Measurements from ENCODE around the gene GCK.

GCK gene

DNA sequence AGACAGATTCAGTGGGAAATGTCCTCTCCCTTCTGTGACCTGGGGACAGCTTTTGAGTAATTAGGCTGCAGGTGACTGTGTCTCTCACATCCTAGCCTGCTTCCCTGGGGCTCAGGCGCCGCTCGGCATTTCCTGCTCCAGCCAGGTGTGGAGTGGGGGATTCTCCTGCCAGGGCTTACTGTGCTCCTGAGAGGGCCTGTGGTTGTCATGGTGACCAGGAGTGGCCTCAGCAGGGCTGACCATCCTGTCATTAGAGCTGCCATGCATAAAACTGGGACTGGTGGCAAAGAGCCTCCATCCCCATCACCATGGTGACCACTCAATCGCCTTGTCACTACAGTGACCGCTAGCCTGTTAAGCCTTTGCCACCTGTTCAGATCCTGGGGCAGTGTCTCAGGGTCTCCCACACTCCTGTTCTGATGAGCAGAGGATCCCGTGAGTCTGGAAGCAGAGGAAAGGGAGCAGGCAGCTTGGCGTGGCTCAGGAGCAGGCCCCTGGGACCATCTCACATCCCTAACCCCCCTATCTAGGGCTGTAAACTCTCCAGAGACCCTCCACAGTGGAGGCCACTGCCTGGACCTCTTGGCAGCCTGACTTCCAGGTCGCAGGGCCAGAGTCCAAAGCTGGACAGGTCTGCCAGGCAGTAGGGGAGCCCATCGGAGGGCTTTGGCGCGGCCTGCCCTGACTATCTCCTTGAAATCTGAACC, at the start of gene GCK:
Gene GCK (minus strand): TSS at position 154 of the 707 bp plus-strand sequence. CDS start 486 bp downstream, outside the sequence.
- DNase-seq: no peak

DNA sequence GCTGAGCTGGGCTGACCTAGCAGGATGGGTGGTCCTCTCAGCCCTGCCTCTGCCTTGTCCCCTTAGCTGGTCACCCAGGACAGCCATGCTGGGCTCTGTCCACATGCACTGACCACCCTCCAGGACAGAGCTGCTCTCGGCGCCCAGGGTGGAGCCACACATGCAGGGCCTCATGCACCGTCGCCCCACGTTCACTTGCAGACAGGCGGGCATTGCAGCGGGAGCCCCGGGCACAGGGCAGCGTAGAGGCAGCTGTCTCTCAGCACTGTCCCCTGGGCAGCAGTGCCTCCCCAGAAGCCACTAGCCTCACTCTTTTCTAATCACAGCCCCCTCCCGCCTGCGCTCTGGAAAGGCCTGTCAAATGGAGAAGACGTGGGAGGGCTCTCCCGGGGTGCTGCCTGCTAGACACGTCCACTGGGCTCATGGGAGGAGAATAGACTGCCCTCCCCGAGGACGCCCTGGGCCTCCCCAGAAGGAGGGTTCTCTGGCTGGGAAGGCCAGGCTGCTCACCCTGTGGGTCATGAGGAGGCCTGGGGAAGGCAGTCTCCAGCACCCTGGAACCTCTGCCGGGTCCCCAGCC, 49.0 kb upstream of the GCK start:
- peak in 8 of 58 donors; percentile 12 to 48 (median 19) for DNase-seq

DNA sequence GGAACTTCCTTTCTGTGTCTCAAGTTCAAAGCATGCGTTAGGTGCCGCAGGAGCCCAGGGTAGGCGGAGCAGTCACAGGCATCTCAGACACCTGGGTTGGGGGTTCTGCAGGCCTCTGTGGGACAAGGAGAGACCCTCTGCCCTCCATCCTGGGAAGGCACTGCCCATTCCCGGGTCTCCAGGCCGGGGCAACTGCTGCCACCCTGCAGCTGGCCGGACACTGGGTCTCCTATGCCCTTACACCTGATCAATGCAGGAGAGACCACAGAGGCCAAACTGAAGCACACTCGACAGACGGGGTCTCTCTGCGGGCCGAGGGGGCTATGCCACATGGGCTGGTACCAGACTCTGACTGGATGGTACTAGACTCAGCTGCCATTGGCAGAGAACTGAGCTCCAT, 48.5 kb upstream of the GCK start:
- DNase-seq: no peak

DNA sequence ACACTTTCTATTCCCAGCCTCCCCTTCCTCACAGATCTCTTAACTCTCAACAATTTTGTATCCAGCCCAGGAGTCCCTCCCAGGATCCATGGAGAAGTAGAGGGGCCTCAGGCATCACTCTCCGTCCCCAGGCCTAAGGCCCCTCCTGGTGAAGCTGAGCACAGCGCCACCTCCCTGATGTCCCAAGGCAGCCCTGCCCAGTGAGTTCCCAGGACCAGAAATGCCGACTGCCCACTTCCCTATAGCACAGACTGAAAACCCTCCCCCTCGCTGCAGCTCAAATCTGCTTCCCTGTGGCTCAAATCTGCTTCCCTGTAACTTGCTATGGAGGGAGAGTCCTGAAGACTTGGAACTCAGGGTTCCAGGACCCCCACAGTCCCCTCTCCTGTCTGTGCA, 47.1 kb upstream of the GCK start:
- DNase-seq: no peak

DNA sequence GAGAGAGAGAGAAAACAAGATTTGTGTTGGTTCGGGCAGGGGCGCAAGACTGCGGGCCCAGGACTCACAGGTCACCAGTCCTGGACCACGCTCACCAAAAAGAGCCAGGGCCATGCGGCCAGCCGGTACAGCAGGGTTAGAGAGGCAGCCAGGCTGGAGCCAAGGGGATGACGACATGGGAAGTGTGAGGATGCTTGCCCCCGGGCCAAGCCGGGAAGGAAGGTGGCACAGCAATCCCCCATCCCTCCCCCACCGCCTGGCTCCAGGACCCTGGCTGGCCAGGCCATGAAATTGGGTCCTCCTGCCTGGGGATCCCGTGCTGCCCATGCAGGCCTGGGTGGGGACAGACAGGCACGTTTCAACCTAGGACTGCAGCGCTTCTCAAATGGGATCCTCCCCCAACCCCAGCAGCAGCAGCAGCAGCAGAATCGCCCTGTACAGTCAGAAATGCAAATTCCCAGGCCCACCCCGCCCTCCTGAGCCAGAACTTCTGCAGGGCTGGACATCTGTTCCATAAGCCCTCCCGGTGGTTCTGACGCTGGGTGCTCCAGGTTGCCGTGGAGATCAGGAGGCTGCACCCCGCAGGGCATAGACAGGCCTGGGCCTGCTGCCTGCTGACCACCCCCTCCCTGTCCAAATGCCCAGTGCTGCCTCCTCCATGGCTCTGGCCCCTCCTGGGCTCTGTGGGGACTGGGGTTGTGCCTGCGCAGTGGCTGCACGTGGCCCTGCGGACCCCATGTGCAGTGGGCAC, 46.5 kb upstream of the GCK start:
- DNase-seq: peak in 18 of 58 donors; percentile 10 to 64 (median 28)

DNA sequence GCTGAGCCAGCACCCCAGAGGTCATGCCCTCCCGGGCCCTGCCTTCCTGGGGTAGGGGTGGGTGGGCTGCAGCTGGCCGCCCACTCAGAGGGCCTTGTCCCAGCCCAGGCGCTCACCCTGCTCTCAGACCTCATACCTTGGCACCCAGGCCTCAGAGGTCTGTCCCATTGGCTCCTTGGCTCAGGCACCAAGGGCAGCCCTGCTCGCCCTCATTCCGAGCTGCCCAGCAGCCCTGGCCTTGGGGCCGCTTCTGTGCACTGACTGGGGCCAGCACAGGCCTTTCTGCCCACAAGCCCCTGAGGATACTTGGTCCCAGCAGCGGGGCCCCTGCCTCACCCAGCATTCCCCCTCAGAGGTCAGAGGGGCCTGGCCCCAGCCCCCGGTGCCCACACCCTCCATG, 45.8 kb upstream of the GCK start:
- DNase-seq: no peak

DNA sequence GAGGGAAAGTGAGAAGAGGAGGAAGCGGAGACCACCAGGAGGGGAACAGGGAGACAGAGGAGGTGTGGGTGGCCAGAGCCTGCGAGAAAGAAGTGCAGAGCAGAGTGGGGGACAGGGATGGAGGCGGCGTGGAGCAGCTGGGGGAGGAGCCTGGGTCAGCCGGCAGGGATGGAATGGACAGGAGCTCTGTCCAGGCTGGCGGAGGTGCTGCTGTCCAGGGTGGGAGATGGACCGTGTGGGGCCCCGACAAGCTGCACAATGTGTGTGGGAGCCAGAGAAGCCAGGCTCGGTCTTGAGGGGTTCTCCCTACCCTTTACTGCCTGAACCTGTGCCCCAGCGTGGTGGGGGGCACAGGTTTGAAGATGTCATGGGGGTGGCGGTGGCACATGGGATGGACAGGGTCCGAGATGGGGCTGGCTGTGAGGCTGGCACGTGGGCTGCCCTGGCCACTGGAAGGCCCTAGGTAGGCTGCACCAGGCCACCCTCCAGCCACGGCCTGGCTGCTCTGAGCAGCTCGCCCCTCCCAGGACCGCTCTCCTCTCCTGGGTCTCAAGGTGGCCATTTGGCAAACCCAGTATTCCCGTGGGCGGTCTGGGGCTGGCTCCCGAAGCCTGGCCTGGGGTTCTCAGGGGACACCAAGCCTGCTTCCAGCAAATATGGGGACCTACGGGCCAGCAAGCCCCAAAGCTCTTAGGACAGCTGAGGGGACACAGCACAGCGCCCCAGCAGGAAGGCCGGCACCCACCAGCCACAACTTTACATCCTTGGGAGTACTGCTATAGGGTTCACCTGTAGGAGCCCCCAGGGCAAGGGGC, 43.9 kb upstream of the GCK start:
- no peak for DNase-seq

DNA sequence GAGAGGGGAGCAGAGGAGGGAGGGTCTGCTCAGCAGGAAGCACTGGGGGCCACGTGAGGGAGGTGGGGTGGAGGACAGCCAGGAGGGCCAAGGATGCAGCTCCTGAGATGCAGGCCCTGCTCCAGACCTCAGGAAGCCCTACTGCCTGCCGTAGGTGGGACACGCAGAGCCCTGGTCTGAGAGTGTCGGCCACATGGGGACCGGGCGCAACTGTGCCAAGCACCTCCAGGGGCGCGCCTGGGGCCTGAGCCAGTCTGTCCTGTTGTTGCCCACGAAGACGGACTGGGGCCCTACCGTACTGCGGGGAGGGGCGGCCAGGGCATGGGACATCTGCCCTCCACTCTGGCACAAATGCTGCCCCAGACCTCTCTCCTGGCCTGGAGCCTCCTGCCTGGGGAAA, 43.2 kb upstream of the GCK start:
- no peak for DNase-seq

DNA sequence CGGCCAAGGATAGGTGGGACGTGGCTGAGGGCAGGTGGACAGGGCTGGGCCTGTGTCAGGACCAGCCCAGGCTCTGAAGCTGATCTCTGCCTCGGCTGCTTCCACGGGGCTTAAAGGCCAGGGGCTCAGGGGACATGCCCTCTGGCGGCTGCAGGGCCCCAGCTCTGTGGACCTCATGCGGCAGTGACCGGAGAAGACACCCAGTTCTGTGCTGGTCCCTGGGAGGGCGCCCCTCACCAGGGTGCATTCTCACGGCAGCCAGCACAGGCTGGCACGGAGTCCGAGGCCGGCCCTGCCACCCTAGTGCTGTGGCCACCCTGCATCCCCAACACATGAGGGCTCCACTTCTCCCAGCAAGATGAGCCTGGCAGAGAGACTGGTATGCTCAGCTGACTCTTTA, 41.8 kb upstream of the GCK start:
- no peak for DNase-seq

DNA sequence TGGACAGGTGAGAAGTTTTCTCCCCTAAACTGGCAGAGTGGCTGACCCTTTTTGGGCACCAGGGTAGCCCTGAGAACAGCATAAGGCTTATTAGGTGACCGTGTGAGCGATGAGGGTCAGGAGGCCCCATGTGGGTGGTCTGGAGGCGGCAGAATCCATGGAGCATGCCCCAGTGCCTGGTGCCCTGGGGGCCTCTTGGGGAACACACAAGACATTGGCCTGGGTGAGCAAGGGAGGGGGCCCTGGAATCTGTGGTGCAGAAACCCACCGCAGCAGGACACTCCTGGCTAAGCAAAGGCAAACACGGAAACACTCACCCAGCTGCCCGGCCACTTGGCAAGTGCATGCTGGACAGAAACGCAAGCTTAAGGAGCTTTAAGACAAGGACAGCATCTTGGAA, 41.0 kb upstream of the GCK start:
- no peak for DNase-seq

DNA sequence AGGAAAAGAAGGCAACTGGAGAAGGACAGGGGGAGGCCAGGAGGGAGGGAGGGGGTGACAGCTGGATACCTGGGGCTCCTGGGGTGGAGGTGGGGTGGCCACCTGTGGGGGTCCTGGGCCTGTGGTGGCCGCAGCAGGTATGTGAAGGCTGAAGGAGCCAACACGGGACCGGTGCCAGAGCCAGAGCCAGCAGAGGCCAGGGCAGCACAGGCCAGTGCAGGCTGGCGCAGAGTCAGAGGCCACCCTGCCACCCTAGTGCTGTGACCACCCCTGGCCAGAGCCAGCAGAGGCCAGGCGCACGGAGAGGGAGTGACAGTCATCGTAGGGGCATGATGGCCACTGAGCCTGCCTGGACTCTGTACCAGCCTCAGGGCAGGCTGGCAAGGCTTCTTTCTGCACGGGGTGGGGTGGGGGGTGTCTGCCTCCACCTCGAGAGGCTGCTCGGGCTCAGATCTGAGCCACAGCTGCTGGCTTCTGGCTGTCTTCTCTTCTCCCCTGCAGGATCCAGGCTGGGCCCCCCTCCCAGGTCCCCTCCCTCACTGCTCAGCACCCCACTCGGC, 40.4 kb upstream of the GCK start:
- DNase-seq: no peak

DNA sequence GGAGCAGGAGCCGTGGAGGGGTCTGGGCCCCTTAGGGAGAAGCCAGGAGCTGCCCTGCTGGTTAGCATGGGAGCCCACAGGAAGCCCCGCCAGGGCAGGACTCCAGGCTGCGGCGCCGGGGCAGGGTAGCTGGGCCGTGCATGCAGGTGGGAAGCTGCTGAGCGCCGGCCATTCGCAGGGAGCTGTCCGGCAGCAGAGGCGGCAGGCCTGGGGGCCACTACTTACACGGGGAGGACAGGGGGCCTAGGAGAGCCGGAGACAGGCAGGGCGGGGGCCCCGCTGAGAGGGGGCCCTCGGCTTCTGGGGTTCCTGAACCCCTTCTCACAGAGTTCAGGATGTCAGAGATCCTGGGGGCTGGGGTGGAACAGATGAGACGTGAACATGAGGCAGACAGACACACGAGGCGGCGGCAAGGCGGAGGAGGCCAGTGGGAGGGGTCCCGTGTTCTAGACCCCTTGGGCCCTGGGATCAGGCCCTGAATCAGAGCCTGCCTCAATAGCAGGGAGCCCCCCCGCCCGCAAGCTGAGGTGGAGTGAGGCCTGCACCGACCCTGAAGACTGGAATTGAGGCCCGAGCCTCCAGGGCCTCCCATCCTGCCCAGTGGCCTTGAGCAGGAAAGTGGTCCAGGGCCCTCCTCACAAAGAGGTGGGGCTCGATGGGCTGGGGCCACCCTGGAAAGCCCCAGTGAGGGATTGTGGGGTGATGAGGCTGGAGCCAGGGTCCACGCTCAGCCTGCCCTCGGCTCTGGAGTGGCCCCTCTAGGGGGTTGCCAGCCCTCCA, 39.5 kb upstream of the GCK start:
- no peak for DNase-seq

DNA sequence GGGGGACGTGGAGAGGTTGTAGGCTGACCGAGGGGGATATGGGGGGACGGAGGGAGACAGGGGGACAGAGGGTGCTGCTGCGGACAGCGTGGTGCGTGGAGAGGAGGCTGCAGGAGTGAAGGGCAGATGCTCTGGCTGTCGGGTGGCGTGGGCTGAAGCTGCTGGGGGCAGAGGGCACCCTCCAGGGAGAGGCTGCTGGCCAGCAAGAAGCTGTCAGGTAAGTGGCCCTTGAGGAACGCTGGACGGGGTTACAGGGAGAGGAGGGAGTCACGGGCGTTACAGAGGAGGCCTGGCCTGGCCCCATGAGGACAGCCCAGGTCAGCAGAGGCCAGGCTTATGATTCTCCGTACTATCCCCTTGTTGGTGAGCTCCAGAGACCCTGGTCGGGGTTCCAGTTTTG, 38.7 kb upstream of the GCK start:
- no peak for DNase-seq

DNA sequence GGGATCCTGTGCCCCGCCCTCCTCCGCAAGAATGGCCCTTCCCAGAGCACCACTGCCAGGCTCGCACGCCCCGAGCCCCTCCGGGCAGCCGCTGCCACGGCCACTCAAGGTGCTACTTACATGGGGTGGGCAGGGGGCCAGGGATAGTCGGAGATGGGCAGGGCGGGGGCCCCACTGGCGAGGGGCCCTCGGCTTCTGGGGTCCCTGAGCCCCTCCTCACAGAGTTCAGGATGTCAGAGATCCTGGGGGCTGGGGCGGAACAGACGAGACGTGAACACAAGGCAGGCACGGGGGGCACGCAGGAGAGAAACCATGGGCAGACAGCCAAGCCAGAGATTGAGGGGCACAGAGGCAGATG, 37.1 kb upstream of the GCK start:
- no peak for DNase-seq

DNA sequence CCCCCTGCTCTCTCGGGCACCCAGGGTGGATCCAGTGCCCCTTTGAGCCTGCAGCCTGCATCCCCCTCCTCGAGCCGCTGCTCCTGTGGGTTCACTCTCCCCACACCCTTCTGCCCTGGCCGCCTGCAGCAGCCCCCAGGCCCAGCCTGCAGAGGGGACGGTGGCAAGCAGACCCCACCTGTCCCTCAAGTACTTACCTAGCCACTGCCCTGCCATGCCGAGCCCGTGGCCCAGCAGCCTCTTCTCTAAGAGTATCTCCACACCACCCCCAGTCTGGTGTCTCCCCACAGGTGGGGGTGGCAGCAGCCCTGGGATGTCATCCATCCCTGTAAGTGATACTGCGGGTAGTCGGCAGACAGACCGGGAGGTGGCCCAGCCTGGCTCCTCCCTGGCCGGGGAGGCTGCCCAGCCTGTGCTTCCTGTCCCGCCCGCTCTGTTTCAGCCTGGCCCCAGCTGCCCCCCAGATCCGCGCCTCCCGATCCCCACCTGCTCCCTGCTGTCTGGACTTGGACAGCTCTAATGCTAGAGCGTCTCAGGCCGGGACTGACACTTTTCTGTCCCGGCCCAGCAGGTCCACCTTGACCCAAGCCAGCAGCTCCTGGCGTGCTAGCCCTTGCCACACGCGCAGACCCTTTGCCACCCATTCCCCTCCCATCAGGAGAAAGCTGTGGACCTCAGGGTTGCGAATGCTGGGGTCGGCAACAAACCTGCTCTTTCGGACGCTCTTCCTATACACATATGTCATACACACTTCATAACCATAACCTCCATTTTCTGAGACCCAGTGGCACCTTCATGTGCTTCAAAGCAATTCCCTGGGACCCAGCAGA, 36.5 kb upstream of the GCK start:
- DNase-seq: no peak

DNA sequence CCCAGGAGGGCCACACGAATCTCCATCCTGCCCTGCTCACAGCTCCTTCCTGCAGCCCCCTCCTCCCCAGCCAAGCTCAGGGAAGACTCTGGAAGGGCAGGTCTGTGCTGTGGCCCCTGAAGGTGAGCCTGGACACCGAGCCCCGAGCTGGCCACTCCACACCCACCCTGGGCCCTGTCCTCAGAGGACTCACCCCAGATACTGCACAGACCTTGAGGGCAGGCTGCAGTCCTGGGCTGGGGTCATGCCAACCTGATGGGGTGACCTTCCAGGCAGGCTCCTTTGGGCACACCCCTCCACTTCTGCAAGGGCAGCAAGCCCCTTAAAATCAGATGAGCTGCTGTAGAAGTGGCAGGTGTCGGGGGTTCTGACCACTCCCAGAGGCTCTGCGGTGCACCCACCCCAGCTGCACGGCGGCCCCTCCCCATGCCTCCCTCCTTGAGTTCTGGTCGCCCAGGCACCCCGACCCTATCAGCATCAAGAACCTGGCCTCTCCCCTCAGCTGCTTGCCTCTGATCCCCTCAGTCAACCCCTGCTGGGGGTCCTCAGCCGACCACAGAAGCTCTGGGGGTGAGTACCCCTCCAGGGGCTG, 35.8 kb upstream of the GCK start:
- DNase-seq: no peak

DNA sequence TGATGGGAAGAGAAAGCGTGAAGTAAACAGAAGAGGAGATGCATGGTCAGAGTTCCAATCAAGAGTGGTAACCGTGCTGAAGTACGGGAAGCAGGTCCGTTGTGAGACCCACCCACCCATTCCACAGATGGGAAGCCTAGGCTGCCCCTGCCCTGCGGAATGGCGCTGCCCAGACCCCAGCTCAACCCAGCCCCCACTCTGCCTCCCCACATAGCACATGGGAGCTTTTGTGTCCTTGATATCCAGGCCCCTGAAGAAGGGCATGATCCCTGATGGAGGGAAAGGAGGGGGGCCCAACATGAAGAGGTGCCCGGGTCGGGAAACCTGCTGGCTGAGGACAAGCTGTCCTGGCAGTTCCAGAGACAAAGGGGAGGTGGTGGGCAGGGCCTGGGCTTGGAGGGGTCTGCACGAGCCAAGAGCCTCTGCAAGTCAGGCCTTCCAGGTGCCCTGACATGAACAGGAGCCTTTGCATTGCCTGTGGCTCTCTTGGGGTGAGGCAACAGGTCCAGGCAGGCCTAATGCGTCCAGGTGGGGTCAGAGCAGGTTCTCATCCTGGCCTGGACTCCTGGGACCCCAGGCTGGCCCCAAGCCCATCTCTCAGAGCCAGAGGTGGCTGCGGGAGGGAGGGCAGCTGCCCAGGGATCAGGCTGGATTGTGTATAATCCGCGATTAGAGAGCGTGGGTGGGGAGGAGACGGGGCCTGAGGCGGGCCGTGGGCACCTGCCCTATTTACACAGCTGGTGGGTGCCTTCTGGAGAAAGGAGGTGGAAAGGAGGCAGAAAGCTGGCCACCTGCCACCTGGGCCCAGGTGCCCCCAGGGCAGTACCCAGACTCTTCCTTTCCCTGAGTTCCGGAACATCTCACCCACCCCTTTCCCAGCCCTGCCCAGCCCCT, 35.1 kb upstream of the GCK start:
- DNase-seq: no peak

DNA sequence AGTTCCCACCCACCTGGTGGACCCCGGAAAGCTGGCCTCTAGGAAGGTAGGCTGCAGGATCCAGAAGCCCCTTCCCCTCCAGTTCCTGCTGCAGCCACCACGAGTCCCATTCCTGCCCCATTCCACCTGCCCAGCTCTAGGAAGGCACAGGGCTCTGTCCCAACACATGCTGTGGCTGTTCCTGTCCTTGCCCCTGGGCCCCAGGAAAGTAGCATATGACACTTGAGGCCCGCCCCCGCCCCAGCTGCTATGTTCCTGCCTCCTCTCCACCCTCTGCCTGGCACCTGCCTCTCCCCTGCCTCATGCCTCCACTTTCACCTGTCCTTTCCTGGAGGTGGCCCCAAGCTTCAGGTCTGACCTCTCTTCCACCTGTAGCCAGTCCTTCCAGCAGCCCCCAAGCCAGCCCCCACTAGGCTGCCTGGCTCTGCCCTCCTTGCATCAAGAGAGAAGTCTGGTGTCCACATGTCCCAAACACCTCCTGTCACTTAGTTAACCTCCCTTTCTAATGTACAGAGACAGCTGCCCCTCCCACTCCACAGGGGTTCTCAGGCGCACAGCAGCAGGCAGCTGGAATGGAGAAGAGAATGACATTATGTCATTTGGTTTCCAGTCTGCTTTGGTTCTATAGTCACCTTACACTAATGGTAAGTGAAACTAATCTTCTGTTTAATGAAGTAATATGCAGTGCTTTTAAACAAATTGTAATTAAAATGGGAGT, 34.3 kb upstream of the GCK start:
- no peak for DNase-seq
